Measurements from ENCODE around the gene ASIC3.

- TF ChIP-seq, protein P1, sequence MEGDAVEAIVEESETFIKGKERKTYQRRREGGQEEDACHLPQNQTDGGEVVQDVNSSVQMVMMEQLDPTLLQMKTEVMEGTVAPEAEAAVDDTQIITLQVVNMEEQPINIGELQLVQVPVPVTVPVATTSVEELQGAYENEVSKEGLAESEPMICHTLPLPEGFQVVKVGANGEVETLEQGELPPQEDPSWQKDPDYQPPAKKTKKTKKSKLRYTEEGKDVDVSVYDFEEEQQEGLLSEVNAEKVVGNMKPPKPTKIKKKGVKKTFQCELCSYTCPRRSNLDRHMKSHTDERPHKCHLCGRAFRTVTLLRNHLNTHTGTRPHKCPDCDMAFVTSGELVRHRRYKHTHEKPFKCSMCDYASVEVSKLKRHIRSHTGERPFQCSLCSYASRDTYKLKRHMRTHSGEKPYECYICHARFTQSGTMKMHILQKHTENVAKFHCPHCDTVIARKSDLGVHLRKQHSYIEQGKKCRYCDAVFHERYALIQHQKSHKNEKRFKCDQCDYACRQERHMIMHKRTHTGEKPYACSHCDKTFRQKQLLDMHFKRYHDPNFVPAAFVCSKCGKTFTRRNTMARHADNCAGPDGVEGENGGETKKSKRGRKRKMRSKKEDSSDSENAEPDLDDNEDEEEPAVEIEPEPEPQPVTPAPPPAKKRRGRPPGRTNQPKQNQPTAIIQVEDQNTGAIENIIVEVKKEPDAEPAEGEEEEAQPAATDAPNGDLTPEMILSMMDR (conservative IDR thresholded peaks at IDR 0.05; ENCODE audit: low read depth, low read length) = no peak
- TF ChIP-seq POLR2A (IDR thresholded peaks at IDR 0.05; ENCODE audit: low read depth, low read length) = no peak
- TF ChIP-seq RFX5 (IDR thresholded peaks at IDR 0.05; ENCODE audit: low read depth, low read length) = no peak
Measured at GRCh38 chr7:151082141-151083070, 34.1 kb downstream of the ASIC3 start.

Data from IMR-90 (cell line).